ENCODE results near the gene APLF. TPM values are rescaled to one million over a fixed set of nuclear protein-coding genes. Genes with fewer than 3 reads are reported as not detected.
"Not testable (repeated sequence)": the region's sequence is repeated elsewhere in the genome, so short reads cannot be mapped to it uniquely, and the experiment has no call there.

APLF gene
- total and polyA plus RNA-seq, 10 of the 15 experiments (the other 5 are each of a cell fraction or from before 2014, with no cell fraction given), result 0.66 to 2.8 (median 1.8) TPM

- Histone ChIP-seq H3K27me3 (replicated peaks in 1 of 2; ENCODE audit: control insufficient read depth in 2 of 2, insufficient read depth in 2 of 2, low read length in 1 of 2) (no peaks in the 10 kb centered on the region), H3K9ac (ENCODE audit: control insufficient read depth, insufficient read depth, low read length) (no peak overlapping the region), H3K4me3 (no peak overlapping the region), H3K4me2 (ENCODE audit: control insufficient read depth, insufficient read depth) (no peak overlapping the region), H3K9me3 (replicated peaks; ENCODE audit: control insufficient read depth, insufficient read depth, low read length) (no peaks in the 10 kb centered on the region), H3K36me3 (ENCODE audit: control insufficient read depth in 2 of 2, insufficient read depth in 2 of 2, low read length in 1 of 2) (no peaks in the 10 kb centered on the region), H3K79me2 (ENCODE audit: control insufficient read depth, insufficient read depth, low read length) (no peaks in the 10 kb centered on the region), H4K20me1 (ENCODE audit: control insufficient read depth, insufficient read depth) (no peaks in the 10 kb centered on the region), H3K4me1 (ENCODE audit: control insufficient read depth, insufficient read depth, low read length) (no peaks in the 10 kb centered on the region), H2AFZ (ENCODE audit: control insufficient read depth, low read depth, low read length) (no peak overlapping the region), H3K27ac (ENCODE audit: control insufficient read depth, insufficient read depth) (no peak overlapping the region)
- intact Hi-C loops (cut with micrococcal nuclease; ENCODE audit: unreplicated experiment) (no loop called here), in situ Hi-C loops (cut with MboI) (no loop called here)
- no peak for DNase-seq (ENCODE audit: low read depth, low spot score)
- ChIA-PET RAD21 (ENCODE audit: unreplicated experiment) (no interaction called here), POLR2A (no interaction called here), SMC1A (ENCODE audit: uncharacterized antibody, unreplicated experiment) (no interaction called here), CTCF (no interaction called here)
- WGBS (ENCODE audit: insufficient coverage, insufficient replicate concordance, low lambda C conversion rate, missing lambda C conversion rate), result 92% methylated on average over 1 of the region's 1 CpG
- no peak for FAIRE-seq
- TF ChIP-seq NR2C1 (IDR thresholded peaks at IDR 0.05) (no peak), USF2 (IDR thresholded peaks at IDR 0.05; ENCODE audit: borderline replicate concordance, low read depth, low read length) (no peak), CBX3 (IDR thresholded peaks at IDR 0.05; ENCODE audit: borderline replicate concordance, low read depth) (no peak), CREM (IDR thresholded peaks at IDR 0.05; ENCODE audit: low read depth) (no peak), SUZ12 (IDR thresholded peaks at IDR 0.05; ENCODE audit: unreplicated experiment) (no peak), TBL1XR1 (IDR thresholded peaks at IDR 0.05; ENCODE audit: low read depth, low read length) (no peak), CREB1 (IDR thresholded peaks at IDR 0.05; ENCODE audit: low read depth) (no peak), CHD2 (IDR thresholded peaks at IDR 0.05; ENCODE audit: borderline replicate concordance, low read depth, low read length) (no peak), CBFB (IDR thresholded peaks at IDR 0.05; ENCODE audit: low read depth) (no peak), MEF2A (IDR thresholded peaks at IDR 0.05; ENCODE audit: insufficient read depth, low read depth, low read length) (no peak), EGR1 (IDR thresholded peaks at IDR 0.05; ENCODE audit: borderline replicate concordance in 1 of 2, low read depth in 2 of 2, low read length in 2 of 2) (no peak), RBBP5 (conservative IDR thresholded peaks at IDR 0.05) (no peak), SUPT20H (IDR thresholded peaks at IDR 0.05; ENCODE audit: borderline replicate concordance, control insufficient read depth, low read depth, low read length) (no peak), ZNF384 (IDR thresholded peaks at IDR 0.05; ENCODE audit: borderline replicate concordance, low read depth, low read length) (no peak), PRDM15 (CRISPR knock-in tag; IDR thresholded peaks at IDR 0.05) (no peak)
- BruUV-seq (replicated peaks), result no TSS peak
- no peak for ATAC-seq
Observed at GRCh38 chr2:68569604-68570003, 102.2 kb downstream of the APLF start.

GRCh38 chr2:68570434-68570833, 103.0 kb downstream of the APLF start:
- H3K4me3 ChIP-seq; BruUV-seq (replicated peaks); H3K79me2 ChIP-seq (ENCODE audit: control insufficient read depth, insufficient read depth, low read length); H4K20me1 ChIP-seq (ENCODE audit: control insufficient read depth, insufficient read depth); ATAC-seq; H3K4me1 ChIP-seq (ENCODE audit: control insufficient read depth, insufficient read depth, low read length); DNase-seq (ENCODE audit: low read depth, low spot score); in situ Hi-C loops (cut with MboI); H3K36me3 ChIP-seq (ENCODE audit: control insufficient read depth in 2 of 2, insufficient read depth in 2 of 2, low read length in 1 of 2); RAD21 ChIA-PET (ENCODE audit: unreplicated experiment); SMC1A ChIA-PET (ENCODE audit: uncharacterized antibody, unreplicated experiment); CTCF ChIA-PET; H2AFZ ChIP-seq (ENCODE audit: control insufficient read depth, low read depth, low read length); intact Hi-C loops (cut with micrococcal nuclease; ENCODE audit: unreplicated experiment); H3K9ac ChIP-seq (ENCODE audit: control insufficient read depth, insufficient read depth, low read length); FAIRE-seq; H3K27ac ChIP-seq (ENCODE audit: control insufficient read depth, insufficient read depth); POLR2A ChIA-PET; H3K9me3 ChIP-seq (replicated peaks; ENCODE audit: control insufficient read depth, insufficient read depth, low read length); H3K4me2 ChIP-seq (ENCODE audit: control insufficient read depth, insufficient read depth); H3K27me3 ChIP-seq (replicated peaks in 1 of 2; ENCODE audit: control insufficient read depth in 2 of 2, insufficient read depth in 2 of 2, low read length in 1 of 2): not testable (repeated sequence)
- 67% methylated on average over 4 of the region's 4 CpGs for WGBS (ENCODE audit: insufficient coverage, insufficient replicate concordance, low lambda C conversion rate, missing lambda C conversion rate)

All from GM12878 (cell line).